ENCODE results near the gene SMKR1. TPM values are rescaled to one million over a fixed set of nuclear protein-coding genes. Genes with fewer than 3 reads are reported as not detected.

Gene SMKR1
- total and polyA plus RNA-seq, 7 donors: 0.22 to 0.74 (median 0.25) TPM; not detected in 4

- no peak overlapping the region for H3K27ac ChIP-seq
- 75 to 93% (median 83%) methylated on average over 1 of the region's 1 CpG for WGBS, 3 donors
- H3K4me3 ChIP-seq: no peak overlapping the region
- no peaks in the 10 kb centered on the region for H3K9me3 ChIP-seq
- TF ChIP-seq CTCF (IDR thresholded peaks at IDR 0.05): no peak
- no peaks in the 10 kb centered on the region for H3K27me3 ChIP-seq (ENCODE audit: insufficient read depth in 3 of 3, low read length in 2 of 3)
- no peak for ATAC-seq
- no peaks in the 10 kb centered on the region for H3K4me1 ChIP-seq
- H3K36me3 ChIP-seq (ENCODE audit: insufficient read depth in 1 of 2, low read depth in 1 of 2): peaks cover 7 to 26% of the 10 kb centered on the region in 2 donors
- intact Hi-C loops (cut with DNase I): loop anchor here in 1 of 2 donors (10.0 kb wide), 1 partner anchor 141 kb away; no protein-coding TSS in a partner anchor
- no peak for DNase-seq
Measured at GRCh38 chr7:129493555-129493954, 8.8 kb upstream of the SMKR1 start.

GRCh38 chr7:129494041-129494440, 8.3 kb upstream of the SMKR1 start:
- 67 to 77% (median 71%) methylated on average over 5 of the region's 5 CpGs for WGBS, 3 donors

DNA sequence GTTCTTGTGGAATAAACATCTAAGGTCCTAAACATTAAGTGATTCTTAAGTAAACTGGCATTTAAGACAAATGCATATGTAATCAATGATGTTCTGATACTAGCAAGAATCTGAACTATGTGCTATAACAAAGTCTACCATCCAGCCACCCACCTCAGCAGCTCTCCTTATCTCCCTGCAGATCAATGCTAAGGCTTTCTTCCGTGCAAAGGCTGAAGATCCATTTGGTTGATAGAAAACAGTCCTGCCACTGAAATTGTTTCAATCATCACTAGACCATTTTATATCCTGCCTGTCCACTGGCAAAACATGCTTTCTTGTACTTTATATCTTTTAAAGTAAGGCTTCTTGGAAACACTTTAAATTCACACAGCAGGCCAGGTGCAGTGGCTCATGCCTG, 6.3 kb upstream of the SMKR1 start:
- no peaks in the 10 kb centered on the region for H3K9me3 ChIP-seq
- TF ChIP-seq CTCF (IDR thresholded peaks at IDR 0.05): no peak
- H3K36me3 ChIP-seq (ENCODE audit: insufficient read depth in 1 of 2, low read depth in 1 of 2): peaks cover 0 to 18% of the 10 kb centered on the region in 2 donors
- intact Hi-C loops (cut with DNase I): loop anchor here in 1 of 2 donors (10.0 kb wide), 1 partner anchor 139 kb away; no protein-coding TSS in a partner anchor
- no peak for ATAC-seq
- 65 to 89% (median 70%) methylated on average over 1 of the region's 1 CpG for WGBS, 3 donors
- no peak for DNase-seq
- H3K4me1 ChIP-seq: no peaks in the 10 kb centered on the region
- H3K27me3 ChIP-seq (ENCODE audit: insufficient read depth in 3 of 3, low read length in 2 of 3): no peaks in the 10 kb centered on the region
- H3K4me3 ChIP-seq: no peak overlapping the region
- no peak overlapping the region for H3K27ac ChIP-seq

More at GRCh38 chr7:129494041-129494440, 8.3 kb upstream of the SMKR1 start:
- DNase-seq (no peak), ATAC-seq (no peak)
- H3K36me3 ChIP-seq (ENCODE audit: insufficient read depth in 1 of 2, low read depth in 1 of 2): peaks cover 4 to 21% of the 10 kb centered on the region in 2 donors
- no peak overlapping the region for H3K4me3 ChIP-seq
- H3K27me3 ChIP-seq (ENCODE audit: insufficient read depth in 3 of 3, low read length in 2 of 3): no peaks in the 10 kb centered on the region
- no peak for TF ChIP-seq CTCF (IDR thresholded peaks at IDR 0.05)
- intact Hi-C loops (cut with DNase I): loop anchor here in 1 of 2 donors (10.0 kb wide), 1 partner anchor 141 kb away; no protein-coding TSS in a partner anchor
- no peak overlapping the region for H3K27ac ChIP-seq
- H3K9me3 ChIP-seq: no peaks in the 10 kb centered on the region
- H3K4me1 ChIP-seq: no peaks in the 10 kb centered on the region

- 72 to 77% (median 74%) methylated on average over 7 of the region's 7 CpGs for WGBS, 3 donors
- Histone ChIP-seq H3K27me3 (ENCODE audit: insufficient read depth in 3 of 3, low read length in 2 of 3) (no peaks in the 10 kb centered on the region), H3K4me1 (no peaks in the 10 kb centered on the region), H3K27ac (no peak overlapping the region), H3K9me3 (no peaks in the 10 kb centered on the region), H3K36me3 (ENCODE audit: insufficient read depth in 1 of 2, low read depth in 1 of 2) (peaks cover 0 to 12% of the 10 kb centered on the region in 2 donors), H3K4me3 (no peak overlapping the region)
- DNase-seq (no peak), ATAC-seq (no peak)
- intact Hi-C loops (cut with DNase I): loop anchor here in 1 of 2 donors (10.0 kb wide), 1 partner anchor 138 kb away; no protein-coding TSS in a partner anchor
- TF ChIP-seq CTCF (IDR thresholded peaks at IDR 0.05): no peak
Measured at GRCh38 chr7:129496653-129497052, 5.7 kb upstream of the SMKR1 start.

DNA sequence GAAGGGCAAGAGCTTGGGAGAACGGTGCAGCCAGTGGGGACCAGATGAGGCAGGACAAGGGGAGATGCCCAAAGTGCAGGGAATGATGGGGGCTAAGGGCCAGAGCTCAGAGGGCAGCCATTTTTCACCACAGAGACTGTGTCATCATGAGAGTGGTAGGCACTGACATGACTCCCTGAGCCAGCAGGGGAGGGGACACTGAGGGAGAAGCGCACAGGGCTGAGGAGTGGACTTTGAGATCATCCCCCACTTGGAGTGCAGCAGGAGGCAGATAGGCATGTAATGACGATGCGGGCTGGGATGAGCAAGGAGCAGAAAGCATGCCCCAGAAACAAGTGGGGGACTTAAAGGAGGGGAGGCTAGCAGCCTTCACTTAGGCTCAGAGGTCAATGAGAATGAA, 5.2 kb upstream of the SMKR1 start:
- ATAC-seq: no peak
- Histone ChIP-seq H3K36me3 (ENCODE audit: insufficient read depth in 1 of 2, low read depth in 1 of 2) (peaks cover 0 to 9% of the 10 kb centered on the region in 2 donors), H3K27me3 (ENCODE audit: insufficient read depth in 3 of 3, low read length in 2 of 3) (no peaks in the 10 kb centered on the region), H3K4me3 (no peak overlapping the region), H3K4me1 (no peaks in the 10 kb centered on the region), H3K27ac (no peak overlapping the region), H3K9me3 (no peaks in the 10 kb centered on the region)
- 83 to 91% (median 84%) methylated on average over 4 of the region's 4 CpGs for WGBS, 3 donors
- no peak for DNase-seq
- TF ChIP-seq CTCF (IDR thresholded peaks at IDR 0.05): no peak
- intact Hi-C loops (cut with DNase I): loop anchor here in 1 of 2 donors (10.0 kb wide), 1 partner anchor 138 kb away; no protein-coding TSS in a partner anchor

Data from psoas muscle (tissue), 8 donors.